Glomerular visceral epithelial cell (primary cell): ENCODE data around the gene PKN1.
A peak's percentile ranks its signal among the peaks of the same experiment; 100 is the strongest.
"Not testable (repeated sequence)": the region's sequence is repeated elsewhere in the genome, so short reads cannot be mapped to it uniquely, and the experiment has no call there.

Experiments used
- DNase-seq: peaks from one replicate; pipeline ENCODE4 v3.0.0-alpha.2; 2016; ENCODE audit errors: extremely low spot score

The PKN1 gene

GRCh38 chr19:14432791-14433553 is at the start of gene PKN1:
Gene PKN1 (plus strand): TSS chr19:14433306. CDS start chr19:14433522, 216 bp downstream.
- DNase-seq: peak; percentile 63

- DNase-seq: peak; percentile 40
Observed at GRCh38 chr19:14383661-14384555, 49.2 kb upstream of the PKN1 start.

- no peak for DNase-seq
Observed at GRCh38 chr19:14385492-14385891, 47.6 kb upstream of the PKN1 start.

GRCh38 chr19:14390548-14390947 is 42.6 kb upstream of the PKN1 start:
- no peak for DNase-seq

GRCh38 chr19:14391156-14391821 is 41.8 kb upstream of the PKN1 start:
- DNase-seq: no peak

- no peak for DNase-seq
Observed at GRCh38 chr19:14393329-14393728, 39.8 kb upstream of the PKN1 start.

- DNase-seq: no peak
Observed at GRCh38 chr19:14394167-14394566, 38.9 kb upstream of the PKN1 start.

GRCh38 chr19:14395262-14395661 is 37.8 kb upstream of the PKN1 start:
- no peak for DNase-seq

- DNase-seq: no peak
Observed at GRCh38 chr19:14395710-14396336, 37.3 kb upstream of the PKN1 start.

- DNase-seq: not testable (repeated sequence)
Observed at GRCh38 chr19:14396730-14397129, 36.4 kb upstream of the PKN1 start.

GRCh38 chr19:14397168-14397567 is 35.9 kb upstream of the PKN1 start:
- not testable (repeated sequence) for DNase-seq

GRCh38 chr19:14400951-14401431 is 32.1 kb upstream of the PKN1 start:
- DNase-seq: no peak

GRCh38 chr19:14401468-14402195 is 31.5 kb upstream of the PKN1 start:
- DNase-seq: no peak

- DNase-seq: peak; percentile 40
Observed at GRCh38 chr19:14402332-14403144, 30.6 kb upstream of the PKN1 start.

- DNase-seq: not testable (repeated sequence)
Observed at GRCh38 chr19:14403145-14403930, 29.8 kb upstream of the PKN1 start.

GRCh38 chr19:14404312-14404711 is 28.8 kb upstream of the PKN1 start:
- no peak for DNase-seq

- DNase-seq: no peak
Observed at GRCh38 chr19:14405380-14405757, 27.7 kb upstream of the PKN1 start.

- DNase-seq: peak; percentile 76
Observed at GRCh38 chr19:14405758-14406644, 27.1 kb upstream of the PKN1 start.
